Measurements from ENCODE around the gene ZCCHC17. TPM values are rescaled to one million over a fixed set of nuclear protein-coding genes. Genes with fewer than 3 reads are reported as not detected.
A peak's percentile ranks its signal among the peaks of the same experiment; 100 is the strongest.

ZCCHC17 gene
- total RNA-seq, 1 donor from 2014 or later: 9.7 TPM

- ATAC-seq (ENCODE audit: poor library complexity): no peak
- intact Hi-C loops (cut with DNase I): no loop called here
- no peak for DNase-seq
These were observed 64.8 kb downstream of the ZCCHC17 start for GRCh38 chr1:31361607-31362006.

GRCh38 chr1:31362032-31362431 lies 65.2 kb downstream of the ZCCHC17 start:
- no peak for ATAC-seq (ENCODE audit: poor library complexity)
- intact Hi-C loops (cut with DNase I): no loop called here
- DNase-seq: no peak

- intact Hi-C loops (cut with DNase I): no loop called here
- no peak for ATAC-seq (ENCODE audit: poor library complexity)
- no peak for DNase-seq
These were observed 67.9 kb downstream of the ZCCHC17 start for GRCh38 chr1:31364561-31365250.

- DNase-seq: no peak
- ATAC-seq (ENCODE audit: poor library complexity): no peak
- intact Hi-C loops (cut with DNase I): no loop called here
These were observed 70.0 kb downstream of the ZCCHC17 start for GRCh38 chr1:31366796-31367195.

GRCh38 chr1:31368611-31369107 lies 71.8 kb downstream of the ZCCHC17 start:
- ATAC-seq (ENCODE audit: poor library complexity): peak; percentile 45
- intact Hi-C loops (cut with DNase I): no loop called here
- DNase-seq: peak; percentile 68

GRCh38 chr1:31370021-31370420 lies 73.2 kb downstream of the ZCCHC17 start:
- no peak for ATAC-seq (ENCODE audit: poor library complexity)
- DNase-seq: no peak
- intact Hi-C loops (cut with DNase I): no loop called here

- ATAC-seq (ENCODE audit: poor library complexity): no peak
- DNase-seq: no peak
- intact Hi-C loops (cut with DNase I): no loop called here
These were observed 73.7 kb downstream of the ZCCHC17 start for GRCh38 chr1:31370565-31370964.

GRCh38 chr1:31371121-31371959 lies 74.5 kb downstream of the ZCCHC17 start:
- intact Hi-C loops (cut with DNase I): no loop called here
- no peak for ATAC-seq (ENCODE audit: poor library complexity)
- DNase-seq: no peak

GRCh38 chr1:31372051-31372450 lies 75.2 kb downstream of the ZCCHC17 start:
- no peak for DNase-seq
- intact Hi-C loops (cut with DNase I): no loop called here
- no peak for ATAC-seq (ENCODE audit: poor library complexity)

GRCh38 chr1:31372751-31373055 lies 75.9 kb downstream of the ZCCHC17 start:
- DNase-seq: no peak
- ATAC-seq (ENCODE audit: poor library complexity): no peak
- intact Hi-C loops (cut with DNase I): no loop called here

- peak; percentile 76 for ATAC-seq (ENCODE audit: poor library complexity)
- intact Hi-C loops (cut with DNase I): no loop called here
These were observed 76.4 kb downstream of the ZCCHC17 start, which contains the start of gene FABP3 for GRCh38 chr1:31373056-31373896. Gene FABP3 (minus strand): TSS chr1:31373076. CDS start chr1:31373014, 62 bp downstream.

GRCh38 chr1:31373897-31374486 lies 77.2 kb downstream of the ZCCHC17 start:
- DNase-seq: no peak
- intact Hi-C loops (cut with DNase I): no loop called here
- ATAC-seq (ENCODE audit: poor library complexity): no peak

More at GRCh38 chr1:31373056-31373896, 76.4 kb downstream of the ZCCHC17 start, which contains the start of gene FABP3:
- DNase-seq: peak; percentile 91

- ATAC-seq (ENCODE audit: poor library complexity): peak; percentile 23
- DNase-seq: peak; percentile 60
- intact Hi-C loops (cut with DNase I): no loop called here
These were observed 77.8 kb downstream of the ZCCHC17 start for GRCh38 chr1:31374511-31375196.

- intact Hi-C loops (cut with DNase I): no loop called here
- DNase-seq: no peak
- no peak for ATAC-seq (ENCODE audit: poor library complexity)
These were observed 79.7 kb downstream of the ZCCHC17 start for GRCh38 chr1:31376375-31377134.

- intact Hi-C loops (cut with DNase I): no loop called here
- ATAC-seq (ENCODE audit: poor library complexity): no peak
- no peak for DNase-seq
These were observed 80.6 kb downstream of the ZCCHC17 start for GRCh38 chr1:31377364-31377863.

GRCh38 chr1:31378001-31378400 lies 81.2 kb downstream of the ZCCHC17 start:
- DNase-seq (no peak), ATAC-seq (ENCODE audit: poor library complexity) (no peak)
- intact Hi-C loops (cut with DNase I): no loop called here

GRCh38 chr1:31380181-31380580 lies 83.3 kb downstream of the ZCCHC17 start:
- no peak for ATAC-seq (ENCODE audit: poor library complexity)
- intact Hi-C loops (cut with DNase I): no loop called here

More at GRCh38 chr1:31380181-31380580, 83.3 kb downstream of the ZCCHC17 start:
- no peak for DNase-seq

All from Right ventricle myocardium superior (tissue), 1 donor.